LNCaP clone FGC (cell line): Measurements from ENCODE around the gene FHIT.

Source experiments
- DNase-seq: peaks from one replicate; pipeline ENCODE4 v3.0.0-alpha.2; 2011; ENCODE audit warnings: low read depth
- H3K4me3 ChIP-seq: 2 replicates; pipeline ENCODE4 v1.5.1; 2011; ENCODE audit warnings: mild to moderate bottlenecking, low read depth, low read length, control low read depth
- TF ChIP-seq, protein P1 (sequence below): IDR thresholded peaks from 2 replicates; pipeline ENCODE4 v1.5.1; 2012; ENCODE audit warnings: mild to moderate bottlenecking; ENCODE audit not compliant: control insufficient read depth, insufficient read depth; ENCODE audit errors: extremely low read depth

Gene FHIT

GRCh38 chr3:60339304-60339703 is 911.9 kb downstream of the FHIT start:
- TF ChIP-seq, protein P1, sequence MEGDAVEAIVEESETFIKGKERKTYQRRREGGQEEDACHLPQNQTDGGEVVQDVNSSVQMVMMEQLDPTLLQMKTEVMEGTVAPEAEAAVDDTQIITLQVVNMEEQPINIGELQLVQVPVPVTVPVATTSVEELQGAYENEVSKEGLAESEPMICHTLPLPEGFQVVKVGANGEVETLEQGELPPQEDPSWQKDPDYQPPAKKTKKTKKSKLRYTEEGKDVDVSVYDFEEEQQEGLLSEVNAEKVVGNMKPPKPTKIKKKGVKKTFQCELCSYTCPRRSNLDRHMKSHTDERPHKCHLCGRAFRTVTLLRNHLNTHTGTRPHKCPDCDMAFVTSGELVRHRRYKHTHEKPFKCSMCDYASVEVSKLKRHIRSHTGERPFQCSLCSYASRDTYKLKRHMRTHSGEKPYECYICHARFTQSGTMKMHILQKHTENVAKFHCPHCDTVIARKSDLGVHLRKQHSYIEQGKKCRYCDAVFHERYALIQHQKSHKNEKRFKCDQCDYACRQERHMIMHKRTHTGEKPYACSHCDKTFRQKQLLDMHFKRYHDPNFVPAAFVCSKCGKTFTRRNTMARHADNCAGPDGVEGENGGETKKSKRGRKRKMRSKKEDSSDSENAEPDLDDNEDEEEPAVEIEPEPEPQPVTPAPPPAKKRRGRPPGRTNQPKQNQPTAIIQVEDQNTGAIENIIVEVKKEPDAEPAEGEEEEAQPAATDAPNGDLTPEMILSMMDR, result no peak
- no peak overlapping the region for H3K4me3 ChIP-seq
- no peak for DNase-seq

DNA sequence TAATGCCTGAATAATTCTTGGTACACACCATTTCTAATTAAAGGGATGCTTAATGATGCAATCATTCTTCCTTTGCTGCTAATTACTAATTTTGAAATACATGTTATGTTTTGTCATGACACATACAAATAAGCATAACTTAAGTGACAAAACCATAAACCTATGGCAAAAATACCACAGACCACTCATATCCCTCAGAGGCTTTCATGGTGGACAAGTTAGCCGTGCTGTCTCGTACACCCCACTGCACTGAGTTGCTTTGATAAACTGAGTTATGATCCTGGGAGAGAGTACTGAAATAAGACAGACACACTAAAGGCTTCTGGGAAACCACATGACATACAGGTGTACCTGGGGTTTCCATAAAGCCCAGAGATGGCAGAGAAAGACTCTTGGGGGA is 913.8 kb downstream of the FHIT start:
- TF ChIP-seq, protein P1, result no peak
- H3K4me3 ChIP-seq, result no peak overlapping the region
- DNase-seq, result no peak

- H3K4me3 ChIP-seq, result no peak overlapping the region
- no peak for DNase-seq
- TF ChIP-seq, protein P1, result no peak
Measured at GRCh38 chr3:60336061-60336460, 915.2 kb downstream of the FHIT start.

GRCh38 chr3:60333710-60334109 is 917.5 kb downstream of the FHIT start:
- TF ChIP-seq, protein P1, result no peak
- H3K4me3 ChIP-seq, result no peak overlapping the region
- DNase-seq, result no peak

GRCh38 chr3:60330107-60330506 is 921.1 kb downstream of the FHIT start:
- no peak for DNase-seq
- no peak overlapping the region for H3K4me3 ChIP-seq
- TF ChIP-seq, protein P1, result no peak

GRCh38 chr3:60325610-60326170 is 925.6 kb downstream of the FHIT start:
- no peak for DNase-seq
- H3K4me3 ChIP-seq, result no peak overlapping the region
- TF ChIP-seq, protein P1, result no peak

- TF ChIP-seq, protein P1, result no peak
- DNase-seq, result no peak
- H3K4me3 ChIP-seq, result no peak overlapping the region
Measured at GRCh38 chr3:60323651-60324050, 927.6 kb downstream of the FHIT start.
